ENCODE measurements around the gene KCNMA1.

Gene KCNMA1

GRCh38 chr10:76972541-76972940, 665.1 kb downstream of the KCNMA1 start:
- no peak overlapping the region for H3K4me3 ChIP-seq (ENCODE audit: low read depth, low read length)
- DNase-seq (ENCODE audit: low read depth) = no peak
- no peak for TF ChIP-seq CTCF (IDR thresholded peaks at IDR 0.05; ENCODE audit: low read depth, low read length)
- TF ChIP-seq MYC (IDR thresholded peaks at IDR 0.05; ENCODE audit: low read depth, low read length) = no peak
- TF ChIP-seq, protein P1, sequence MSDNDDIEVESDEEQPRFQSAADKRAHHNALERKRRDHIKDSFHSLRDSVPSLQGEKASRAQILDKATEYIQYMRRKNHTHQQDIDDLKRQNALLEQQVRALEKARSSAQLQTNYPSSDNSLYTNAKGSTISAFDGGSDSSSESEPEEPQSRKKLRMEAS (IDR thresholded peaks at IDR 0.05; ENCODE audit: low read depth, low read length) = no peak
- TF ChIP-seq POLR2A (IDR thresholded peaks at IDR 0.05; ENCODE audit: extremely low read depth, insufficient read length) = no peak

GRCh38 chr10:76971547-76972170, 665.9 kb downstream of the KCNMA1 start:
- H3K4me3 ChIP-seq (ENCODE audit: low read depth, low read length) = no peak overlapping the region
- DNase-seq (ENCODE audit: low read depth) = no peak
- TF ChIP-seq MYC (IDR thresholded peaks at IDR 0.05; ENCODE audit: low read depth, low read length) (no peak), POLR2A (IDR thresholded peaks at IDR 0.05; ENCODE audit: extremely low read depth, insufficient read length) (no peak), CTCF (IDR thresholded peaks at IDR 0.05; ENCODE audit: low read depth, low read length) (no peak)
- TF ChIP-seq, protein P1 (IDR thresholded peaks at IDR 0.05; ENCODE audit: low read depth, low read length) = no peak

GRCh38 chr10:76970711-76971519, 666.7 kb downstream of the KCNMA1 start:
- DNase-seq (ENCODE audit: low read depth) = no peak
- no peak overlapping the region for H3K4me3 ChIP-seq (ENCODE audit: low read depth, low read length)
- TF ChIP-seq MYC (IDR thresholded peaks at IDR 0.05; ENCODE audit: low read depth, low read length) (no peak), POLR2A (IDR thresholded peaks at IDR 0.05; ENCODE audit: extremely low read depth, insufficient read length) (no peak), CTCF (IDR thresholded peaks at IDR 0.05; ENCODE audit: low read depth, low read length) (no peak)
- TF ChIP-seq, protein P1 (IDR thresholded peaks at IDR 0.05; ENCODE audit: low read depth, low read length) = no peak

DNA sequence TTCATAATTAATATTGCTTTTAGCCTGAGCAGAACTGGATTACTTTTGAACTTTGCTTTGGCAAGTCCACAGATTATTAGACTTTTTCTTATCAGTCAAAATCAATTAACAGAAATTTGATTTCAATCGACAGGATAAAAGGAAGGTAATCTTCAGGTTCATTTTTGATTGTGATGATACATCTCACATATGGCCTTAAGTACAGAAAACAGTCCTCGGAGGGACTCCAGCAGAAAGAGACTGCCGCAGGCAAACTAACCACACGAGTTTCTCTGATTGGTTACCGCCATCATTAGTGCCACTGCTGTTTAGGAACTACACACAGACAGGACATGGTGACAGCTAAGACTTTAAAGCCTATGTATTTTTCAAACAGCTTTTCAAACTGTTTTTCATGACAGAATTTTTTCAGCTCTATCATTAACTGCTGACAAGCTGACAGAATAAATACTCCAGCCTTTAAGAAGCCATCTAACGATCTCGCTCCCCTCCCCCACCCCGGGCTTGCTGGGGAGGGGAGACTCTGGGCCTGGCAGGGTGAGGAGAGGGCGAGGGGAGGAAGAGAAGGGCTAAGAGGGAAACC, 668.2 kb downstream of the KCNMA1 start:
- DNase-seq (ENCODE audit: low read depth) = no peak
- H3K4me3 ChIP-seq (ENCODE audit: low read depth, low read length) = no peak overlapping the region
- TF ChIP-seq MYC (IDR thresholded peaks at IDR 0.05; ENCODE audit: low read depth, low read length) (no peak), CTCF (IDR thresholded peaks at IDR 0.05; ENCODE audit: low read depth, low read length) (no peak), POLR2A (IDR thresholded peaks at IDR 0.05; ENCODE audit: extremely low read depth, insufficient read length) (no peak)
- TF ChIP-seq, protein P1 (IDR thresholded peaks at IDR 0.05; ENCODE audit: low read depth, low read length) = no peak

- H3K4me3 ChIP-seq (ENCODE audit: low read depth, low read length) = no peak overlapping the region
- DNase-seq (ENCODE audit: low read depth) = no peak
- TF ChIP-seq MYC (IDR thresholded peaks at IDR 0.05; ENCODE audit: low read depth, low read length) (no peak), POLR2A (IDR thresholded peaks at IDR 0.05; ENCODE audit: extremely low read depth, insufficient read length) (no peak), CTCF (IDR thresholded peaks at IDR 0.05; ENCODE audit: low read depth, low read length) (no peak)
- TF ChIP-seq, protein P1 (IDR thresholded peaks at IDR 0.05; ENCODE audit: low read depth, low read length) = no peak
These were observed 669.1 kb downstream of the KCNMA1 start for GRCh38 chr10:76968483-76968882.

Data from NB4 (cell line).